Omental fat pad (tissue), 4 donors: ENCODE measurements around the gene MSTN. TPM values are rescaled to one million over a fixed set of nuclear protein-coding genes. Genes with fewer than 3 reads are reported as not detected.

ENCODE experiments used
- ATAC-seq: fragments of 150-250 bp; one replicate; pipeline ENCODE4 v1.9.1; 2016; ENCODE audit warnings: mild to moderate bottlenecking, moderate library complexity; ENCODE audit not compliant: low FRiP score
- DNase-seq: peaks from one replicate; pipeline ENCODE4 v3.0.0-alpha.2; 2019; ENCODE audit warnings: low spot score
- total RNA-seq, 4 donors: library from RNA; depleted of rRNA; stranded (reverse); fragments of >200 nt; gene quantifications; one replicate each; pipeline ENCODE4 v1.1.0, GENCODE V29; 2016
- TF ChIP-seq, protein P1 (sequence below), 3 donors: fragments of 450-650 bp; IDR thresholded peaks; one replicate each; pipeline ENCODE4 v1.5.1; 2016 to 2017; ENCODE audit warnings: antibody characterized with exemption in 3 of 3, mild to moderate bottlenecking in 3 of 3, moderate library complexity in 2 of 3

Gene MSTN
- total RNA-seq, 4 donors from 2014 or later, result 0.28 to 0.63 (median 0.47) TPM; not detected in 1

DNA sequence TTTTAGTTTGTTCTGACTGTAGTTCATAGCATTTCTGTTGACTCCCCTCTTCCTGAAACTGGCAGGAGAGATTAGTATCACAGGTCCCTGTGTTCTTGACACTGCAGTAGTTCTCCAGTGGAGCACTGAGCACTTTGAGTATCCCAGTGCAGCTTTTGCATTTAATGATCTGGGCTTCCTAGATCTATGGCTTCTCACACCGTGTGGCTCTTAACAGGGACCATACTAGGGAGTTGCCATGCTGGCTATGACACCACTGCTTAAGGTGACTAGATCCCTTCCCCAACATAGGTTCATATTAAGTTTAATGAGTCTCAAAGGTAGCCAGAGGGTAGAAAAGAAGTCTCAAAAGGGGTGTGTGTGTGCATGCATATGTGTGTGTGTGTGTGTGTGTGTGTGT is 6.2 kb upstream of the MSTN start:
- no peak for ATAC-seq
- DNase-seq, result no peak
- TF ChIP-seq, protein P1, sequence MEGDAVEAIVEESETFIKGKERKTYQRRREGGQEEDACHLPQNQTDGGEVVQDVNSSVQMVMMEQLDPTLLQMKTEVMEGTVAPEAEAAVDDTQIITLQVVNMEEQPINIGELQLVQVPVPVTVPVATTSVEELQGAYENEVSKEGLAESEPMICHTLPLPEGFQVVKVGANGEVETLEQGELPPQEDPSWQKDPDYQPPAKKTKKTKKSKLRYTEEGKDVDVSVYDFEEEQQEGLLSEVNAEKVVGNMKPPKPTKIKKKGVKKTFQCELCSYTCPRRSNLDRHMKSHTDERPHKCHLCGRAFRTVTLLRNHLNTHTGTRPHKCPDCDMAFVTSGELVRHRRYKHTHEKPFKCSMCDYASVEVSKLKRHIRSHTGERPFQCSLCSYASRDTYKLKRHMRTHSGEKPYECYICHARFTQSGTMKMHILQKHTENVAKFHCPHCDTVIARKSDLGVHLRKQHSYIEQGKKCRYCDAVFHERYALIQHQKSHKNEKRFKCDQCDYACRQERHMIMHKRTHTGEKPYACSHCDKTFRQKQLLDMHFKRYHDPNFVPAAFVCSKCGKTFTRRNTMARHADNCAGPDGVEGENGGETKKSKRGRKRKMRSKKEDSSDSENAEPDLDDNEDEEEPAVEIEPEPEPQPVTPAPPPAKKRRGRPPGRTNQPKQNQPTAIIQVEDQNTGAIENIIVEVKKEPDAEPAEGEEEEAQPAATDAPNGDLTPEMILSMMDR (IDR thresholded peaks at IDR 0.05), result no peak

DNA sequence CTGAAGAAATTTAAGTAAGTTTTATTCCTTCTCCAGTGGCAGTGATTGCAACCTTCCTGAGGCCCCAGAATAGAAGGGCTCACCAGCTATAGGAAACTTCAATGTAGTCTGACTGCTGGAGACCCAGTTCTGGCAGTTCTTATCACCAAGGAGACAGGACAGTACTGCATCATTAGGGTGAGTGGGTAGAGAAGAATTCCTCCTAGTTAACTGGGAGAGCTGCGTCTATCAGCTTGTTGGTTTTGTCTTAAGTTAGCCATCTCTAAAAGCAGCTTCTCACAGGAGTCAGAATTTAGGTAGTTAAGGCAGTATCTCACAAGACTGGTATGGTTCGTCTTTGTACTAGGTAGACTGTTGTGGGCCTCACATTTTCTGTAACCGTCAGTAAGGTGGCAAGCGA is 3.3 kb upstream of the MSTN start:
- no peak for DNase-seq
- ATAC-seq, result no peak
- TF ChIP-seq, protein P1 (IDR thresholded peaks at IDR 0.05), result no peak

DNA sequence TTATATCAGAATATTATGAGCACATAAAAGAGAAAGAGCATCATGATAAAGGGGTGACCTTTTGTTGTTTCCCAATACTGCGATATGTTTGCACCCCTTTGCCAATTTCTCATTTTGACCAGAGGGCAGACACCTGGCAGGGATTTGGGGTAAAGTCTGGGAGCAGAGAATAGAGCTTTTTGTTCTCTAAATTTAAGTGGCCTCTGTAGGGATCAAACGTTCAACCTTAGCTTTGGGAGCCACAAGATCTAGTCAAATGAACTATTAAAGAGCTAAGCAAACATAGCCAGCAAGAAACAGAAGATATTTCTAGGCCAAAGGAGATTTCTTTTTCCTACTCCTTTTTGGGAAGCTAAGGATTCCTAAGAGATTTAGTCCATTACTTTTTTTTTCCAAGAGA is 1.1 kb upstream of the MSTN start:
- ATAC-seq, result no peak
- no peak for DNase-seq
- TF ChIP-seq, protein P1 (IDR thresholded peaks at IDR 0.05), result no peak

DNA sequence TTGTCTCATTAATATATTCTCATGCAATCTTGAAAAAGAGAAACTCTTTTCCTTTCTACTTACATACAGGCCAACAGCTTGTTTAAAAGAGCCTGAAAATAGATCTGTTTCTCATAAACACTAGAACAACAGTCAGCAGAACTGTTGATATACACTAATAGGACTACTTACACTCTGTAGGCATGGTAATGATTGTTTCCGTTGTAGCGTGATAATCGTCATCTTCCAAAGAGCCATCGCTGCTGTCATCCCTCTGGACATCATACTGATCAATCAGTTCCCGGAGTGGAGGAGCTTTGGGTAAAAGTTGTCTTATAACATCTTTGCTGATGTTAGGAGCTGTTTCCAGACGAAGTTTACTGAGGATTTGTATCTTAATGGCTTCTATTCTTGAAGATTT is 476 bp downstream of the MSTN start:
- no peak for DNase-seq
- ATAC-seq, result no peak
- TF ChIP-seq, protein P1 (IDR thresholded peaks at IDR 0.05), result no peak

DNA sequence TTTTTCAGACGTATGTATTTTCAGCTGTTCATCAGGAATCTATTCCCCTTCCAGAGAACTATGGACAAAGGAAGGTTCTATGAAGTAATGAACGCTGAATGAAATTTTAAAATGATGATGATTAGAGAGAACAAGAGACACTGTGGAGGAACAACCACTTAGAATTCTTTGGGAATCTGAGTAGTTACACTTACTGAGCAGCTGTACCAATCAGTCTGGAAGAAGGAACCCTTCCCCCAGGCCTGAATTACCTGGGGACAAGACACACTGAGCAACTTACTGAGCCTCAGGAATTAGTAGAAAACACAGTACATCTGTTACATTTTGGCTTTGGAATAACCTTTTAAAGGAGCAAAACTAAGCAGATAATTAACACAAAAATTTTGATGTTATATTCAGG is 1.9 kb downstream of the MSTN start:
- ATAC-seq (no peak), DNase-seq (no peak)
- TF ChIP-seq, protein P1 (IDR thresholded peaks at IDR 0.05), result no peak

DNA sequence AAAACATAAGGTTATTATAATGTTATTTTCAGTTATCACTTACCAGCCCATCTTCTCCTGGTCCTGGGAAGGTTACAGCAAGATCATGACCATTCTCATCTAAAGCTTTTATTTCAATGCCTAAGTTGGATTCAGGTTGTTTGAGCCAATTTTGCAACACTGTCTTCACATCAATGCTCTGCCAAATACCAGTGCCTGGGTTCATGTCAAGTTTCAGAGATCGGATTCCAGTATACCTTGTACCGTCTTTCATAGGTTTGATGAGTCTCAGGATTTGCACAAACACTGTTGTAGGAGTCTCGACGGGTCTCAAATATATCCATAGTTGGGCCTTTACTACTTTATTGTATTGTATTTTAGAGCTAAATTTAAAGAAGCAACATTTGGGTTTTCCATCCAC is 2.5 kb downstream of the MSTN start:
- TF ChIP-seq, protein P1 (IDR thresholded peaks at IDR 0.05), result no peak
- ATAC-seq (no peak), DNase-seq (no peak)

DNA sequence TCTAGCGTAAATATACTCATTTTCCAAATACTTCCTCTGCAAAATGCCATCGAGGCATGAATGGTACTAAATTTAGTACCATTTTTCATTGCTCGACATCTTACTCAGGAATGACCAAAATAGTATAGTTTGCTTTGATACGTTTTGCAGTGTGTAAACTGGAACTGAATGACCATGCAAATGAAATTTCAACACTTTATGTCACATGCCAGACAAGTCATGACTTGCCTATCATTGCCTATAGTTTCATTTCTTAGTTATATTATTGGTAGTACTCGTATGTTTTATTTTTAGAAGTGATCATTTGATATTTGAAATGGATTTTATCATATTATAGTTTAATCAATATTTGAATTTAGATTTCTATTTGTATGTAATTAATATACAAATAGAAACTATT is 9.1 kb downstream of the MSTN start:
- TF ChIP-seq, protein P1 (IDR thresholded peaks at IDR 0.05), result no peak
- no peak for ATAC-seq
- no peak for DNase-seq
